Endothelial cell of umbilical vein (primary cell): ENCODE results near the gene ZBTB7C. TPM values are rescaled to one million over a fixed set of nuclear protein-coding genes. Genes with fewer than 3 reads are reported as not detected.

ENCODE experiments used
- BruUV-seq: library from RNA; stranded (reverse); fragments of 400-500 nt; replicated peaks from 2 replicates; lab custom pipeline; 2021; lab: Mats Ljungman, UMichigan
- CTCF ChIA-PET: fragments of 300-600, 350-600 bp; sonication (Branson Sonifier 250); formaldehyde crosslinking; loops from one replicate; lab custom pipeline; 2021; ENCODE audit warnings: antibody characterized with exemption, inconsistent platforms; lab: Charles Lee
- POLR2A ChIA-PET: fragments of 300-600, 350-600 bp; sonication (Branson Sonifier 250); formaldehyde crosslinking; loops from one replicate; lab custom pipeline; 2021; ENCODE audit warnings: antibody characterized with exemption, inconsistent platforms; lab: Charles Lee
- DNase-seq: peaks from one replicate; pipeline ENCODE4 v3.0.0-alpha.2; 2011; ENCODE audit warnings: low read depth, low spot score
- FAIRE-seq: peaks from 2 replicates; lab custom pipeline; 2011; peaks lifted over from hg19 to GRCh38; lab: Jason Lieb, UNC
- H2AFZ ChIP-seq: 2 replicates; pipeline ENCODE4 v1.6.0; 2012; ENCODE audit warnings: low read depth, low read length, control low read depth, inconsistent platforms
- H3K27ac ChIP-seq: 2 replicates; pipeline ENCODE4 v1.5.1; 2011; ENCODE audit warnings: low read depth, mild to moderate bottlenecking, control low read depth, low read length, moderate library complexity; ENCODE audit not compliant: insufficient read depth
- H3K27me3 ChIP-seq, 2 experiments: 2 replicates each; pipeline versions ENCODE4 v1.6.0 to v1.6.1; 2011; ENCODE audit warnings: low read length in 2 of 2, mixed read lengths in 1 of 2; ENCODE audit not compliant: control insufficient read depth in 2 of 2, insufficient read depth in 2 of 2
- H3K36me3 ChIP-seq, 2 experiments: 2 replicates in 1 of 2; 3 replicates in 1 of 2; pipeline ENCODE4 v1.5.1; 2011; ENCODE audit warnings: low read length in 2 of 2, mild to moderate bottlenecking in 1 of 2, moderate library complexity in 1 of 2; ENCODE audit not compliant: control insufficient read depth in 2 of 2, insufficient read depth in 2 of 2; ENCODE audit errors: extremely low read depth in 1 of 2
- H3K4me1 ChIP-seq: 3 replicates; pipeline ENCODE4 v1.5.1; 2011; ENCODE audit warnings: mild to moderate bottlenecking, low read length; ENCODE audit not compliant: control insufficient read depth, insufficient read depth; ENCODE audit errors: extremely low read depth
- H3K4me2 ChIP-seq: 2 replicates; pipeline ENCODE4 v1.6.1; 2011; ENCODE audit warnings: low read length, control low read depth, mixed read lengths; ENCODE audit not compliant: insufficient read depth
- H3K4me3 ChIP-seq, 3 experiments: fragments of 200-600 bp in 1 of 3; sonication (generic), shearing (Covaris generic) in 1 of 3; replicated peaks in 1 of 3; 2 replicates each; pipeline ENCODE4 v1.5.1; 2011 to 2016; ENCODE audit warnings: control low read depth in 3 of 3, low read length in 3 of 3, mild to moderate bottlenecking in 2 of 3, inconsistent platforms in 1 of 3, low read depth in 1 of 3, moderate library complexity in 1 of 3; ENCODE audit not compliant: insufficient read depth in 1 of 3
- H3K79me2 ChIP-seq: 2 replicates; pipeline ENCODE4 v1.6.0; 2012; ENCODE audit warnings: low read length, inconsistent platforms; ENCODE audit not compliant: control insufficient read depth, insufficient read depth
- H3K9ac ChIP-seq: replicated peaks from 2 replicates; pipeline ENCODE3; 2011; ENCODE audit warnings: low read length, control low read depth; ENCODE audit not compliant: insufficient read depth; ENCODE audit errors: extremely low read depth
- H3K9me1 ChIP-seq: replicated peaks from 3 replicates; pipeline ENCODE4 v1.6.0; 2011; ENCODE audit warnings: mild to moderate bottlenecking, low read length; ENCODE audit not compliant: control insufficient read depth, insufficient read depth; ENCODE audit errors: extremely low read depth
- H3K9me3 ChIP-seq: replicated peaks from 2 replicates; pipeline ENCODE4 v1.5.1; 2012; ENCODE audit warnings: low read length, inconsistent platforms; ENCODE audit not compliant: control insufficient read depth, insufficient read depth
- H4K20me1 ChIP-seq: replicated peaks from 2 replicates; pipeline ENCODE3; 2011; ENCODE audit warnings: mild to moderate bottlenecking, low read length; ENCODE audit not compliant: control insufficient read depth, insufficient read depth; ENCODE audit errors: extremely low read depth
- EZH2 ChIP-seq: IDR thresholded peaks from 2 replicates; pipeline ENCODE4 v1.6.1; 2012; ENCODE audit warnings: borderline replicate concordance, low read depth, mild to moderate bottlenecking, moderate library complexity, low read length, inconsistent platforms; ENCODE audit not compliant: severe bottlenecking
- FOS ChIP-seq: IDR thresholded peaks from 2 replicates; pipeline ENCODE4 v1.6.1; 2011; ENCODE audit warnings: mild to moderate bottlenecking, low read length, moderate library complexity, borderline replicate concordance; ENCODE audit not compliant: insufficient read depth
- GATA2 ChIP-seq: IDR thresholded peaks from 2 replicates; pipeline ENCODE4 v1.7.0; 2011; ENCODE audit warnings: low read depth, mild to moderate bottlenecking, moderate library complexity, mixed read lengths, low read length; ENCODE audit not compliant: insufficient read length, insufficient read depth
- JUN ChIP-seq: IDR thresholded peaks from 2 replicates; pipeline ENCODE4 v1.6.1; 2011; ENCODE audit warnings: borderline replicate concordance, low read depth; ENCODE audit not compliant: insufficient read length, insufficient read depth
- MYC ChIP-seq: IDR thresholded peaks from one replicate; pipeline ENCODE4 v1.6.1; 2011; ENCODE audit warnings: mild to moderate bottlenecking, low read depth, low read length
- POLR2AphosphoS5 ChIP-seq: IDR thresholded peaks from 2 replicates; pipeline ENCODE4 v1.6.1; 2012; ENCODE audit warnings: low read depth, mild to moderate bottlenecking, control low read depth, low read length, moderate library complexity; ENCODE audit not compliant: insufficient read depth
- dilution Hi-C: fragments of 300-500 bp; cut with MboI; formaldehyde crosslinking; loops from one replicate; pipeline ENCODE4 v1.15.0; 2019; ENCODE audit warnings: low sequenced_read_pairs; ENCODE audit not compliant: extremely low pct_ligation_motif_present
- intact Hi-C: fragments of 100-400 bp; cut with micrococcal nuclease; formaldehyde crosslinking; loops from one replicate; pipeline ENCODE4 v1.10.0; 2022
- polyA plus RNA-seq, 4 experiments: library from polyadenylated mRNA; depleted of rRNA in 3 of 4; stranded (reverse) in 3 of 4; unstranded in 1 of 4; fragments of >200 nt; gene quantifications; 2 replicates each; pipeline versions ENCODE4 v1.2.1 to v1.2.3, GENCODE V29; 2011 to 2012; ENCODE audit warnings: missing spikeins in 1 of 4
- total RNA-seq: library from RNA; stranded (reverse); gene quantifications from 2 replicates; pipeline ENCODE4 v1.2.3, GENCODE V29; 2021

ZBTB7C gene
- total and polyA plus RNA-seq, 2 donors (not counting 3 experiments of a cell fraction or from before 2014, with no cell fraction given), result not detected

DNA sequence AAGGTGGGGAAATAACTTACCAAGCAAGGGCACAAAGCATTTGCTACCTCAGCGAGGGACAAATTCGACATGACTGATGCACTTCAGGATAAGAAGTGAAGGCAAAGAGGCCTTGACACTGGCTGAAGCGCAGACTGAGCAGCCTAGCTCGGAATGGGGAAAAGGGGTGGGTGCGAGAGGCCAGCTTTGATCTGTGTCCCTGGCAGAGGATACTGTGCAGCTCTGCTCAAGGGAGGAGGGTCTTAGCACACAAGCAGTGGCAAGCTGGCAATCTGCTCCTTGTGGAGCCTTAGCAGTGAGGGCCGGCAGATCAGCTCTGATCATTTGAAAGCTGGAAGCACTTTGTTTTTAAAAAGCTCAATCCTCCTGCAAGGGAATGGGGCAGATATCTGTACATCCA lies 222.3 kb downstream of the ZBTB7C start:
- no peak overlapping the region for H3K4me2 ChIP-seq
- DNase-seq, result no peak
- BruUV-seq, result no TSS peak
- H3K4me1 ChIP-seq, result no peaks in the 10 kb centered on the region
- FAIRE-seq, result no peak
- dilution Hi-C loops (no loop called here), intact Hi-C loops (no loop called here)
- H2AFZ ChIP-seq, result no peak overlapping the region
- CTCF ChIA-PET, result no interaction called here
- H3K27ac ChIP-seq, result no peak overlapping the region
- TF ChIP-seq GATA2, result no peak
- H3K4me3 ChIP-seq, result no peak overlapping the region
- no peaks in the 10 kb centered on the region for H3K79me2 ChIP-seq
- H4K20me1 ChIP-seq, result no peaks in the 10 kb centered on the region
- H3K27me3 ChIP-seq, result peaks cover 6 to 7% of the 10 kb centered on the region in 2 experiments
- no peak overlapping the region for H3K9ac ChIP-seq
- no peaks in the 10 kb centered on the region for H3K36me3 ChIP-seq
- H3K9me1 ChIP-seq, result no peaks in the 10 kb centered on the region
- H3K9me3 ChIP-seq, result no peaks in the 10 kb centered on the region
- POLR2A ChIA-PET, result no interaction called here

DNA sequence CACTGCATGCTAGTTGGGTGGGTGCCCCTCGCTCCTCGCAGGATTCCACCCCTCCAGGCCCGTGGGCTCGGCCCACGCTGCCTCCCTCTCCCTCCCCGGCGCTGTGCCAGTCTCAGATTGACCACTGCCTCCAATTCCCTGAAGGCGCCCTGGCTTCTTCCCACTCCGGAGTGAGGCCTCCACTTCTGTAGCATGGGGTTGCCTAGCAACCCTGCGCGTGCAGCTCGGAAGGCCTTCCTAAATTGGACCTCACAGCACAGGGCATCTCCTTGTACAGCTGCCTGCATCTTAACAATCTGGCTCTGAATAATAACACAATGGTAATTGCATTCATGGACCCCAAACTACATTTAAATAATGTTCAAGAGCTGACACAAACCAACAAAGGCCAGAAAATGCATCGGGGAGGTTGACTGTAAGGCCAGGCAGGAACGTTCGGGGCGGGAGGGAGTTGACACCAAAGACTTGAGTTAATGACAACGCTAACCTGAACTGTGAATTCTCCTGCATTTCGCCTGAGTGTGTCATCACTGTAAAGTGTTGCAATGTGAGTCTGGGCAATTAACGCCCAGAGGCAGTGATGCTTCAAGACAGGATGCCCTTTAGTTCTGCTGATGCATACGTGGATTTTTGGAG lies 222.9 kb downstream of the ZBTB7C start:
- H3K27ac ChIP-seq, result no peak overlapping the region
- no peak overlapping the region for H3K4me2 ChIP-seq
- no peaks in the 10 kb centered on the region for H3K79me2 ChIP-seq
- H4K20me1 ChIP-seq, result no peaks in the 10 kb centered on the region
- ChIA-PET CTCF (no interaction called here), POLR2A (no interaction called here)
- no peaks in the 10 kb centered on the region for H3K36me3 ChIP-seq
- no peak for DNase-seq
- dilution Hi-C loops (no loop called here), intact Hi-C loops (no loop called here)
- H3K9me3 ChIP-seq, result no peaks in the 10 kb centered on the region
- no peak for FAIRE-seq
- no peak overlapping the region for H3K9ac ChIP-seq
- H3K27me3 ChIP-seq, result peaks cover 6 to 7% of the 10 kb centered on the region in 2 experiments
- no peak overlapping the region for H2AFZ ChIP-seq
- H3K4me3 ChIP-seq, result no peak overlapping the region
- no peaks in the 10 kb centered on the region for H3K9me1 ChIP-seq
- H3K4me1 ChIP-seq, result no peaks in the 10 kb centered on the region
- BruUV-seq, result no TSS peak
- TF ChIP-seq JUN (no peak), EZH2 (no peak), POLR2AphosphoS5 (no peak), FOS (no peak), MYC (no peak), GATA2 (no peak)
